Measurements from ENCODE around the gene STK32B. TPM values are rescaled to one million over a fixed set of nuclear protein-coding genes. Genes with fewer than 3 reads are reported as not detected.

STK32B gene
- total and polyA plus RNA-seq, 2 of the 4 experiments (the other 2 are of a cell fraction): 5.5 to 6.3 TPM

DNA sequence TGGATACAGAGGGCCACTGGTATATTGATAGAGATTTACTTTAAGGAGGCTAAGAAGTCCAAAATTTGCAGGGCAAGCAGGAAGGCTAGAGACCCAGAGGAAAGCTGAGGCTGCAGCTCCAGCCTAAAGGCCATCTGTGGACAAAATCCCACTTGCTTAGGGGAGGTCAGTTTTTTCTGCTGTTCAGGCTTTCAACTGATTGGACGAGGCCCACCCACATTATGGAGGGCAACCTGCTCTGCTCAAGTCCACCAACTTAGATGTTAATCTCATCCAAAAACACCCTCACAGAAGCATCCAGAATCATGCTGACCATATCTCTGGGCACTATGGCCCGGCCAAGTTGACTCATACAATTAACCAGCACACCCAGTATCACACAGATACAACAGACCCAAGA is 480.8 kb downstream of the STK32B start:
- no peak for TF ChIP-seq SMC3 (IDR thresholded peaks at IDR 0.05; ENCODE audit: low read depth, low read length)
- no peak for TF ChIP-seq BHLHE40 (IDR thresholded peaks at IDR 0.05; ENCODE audit: low read depth, low read length)
- no peak for TF ChIP-seq NFE2L2 (IDR thresholded peaks at IDR 0.05; ENCODE audit: low read depth, low read length)
- no peak for TF ChIP-seq MAFK (IDR thresholded peaks at IDR 0.05; ENCODE audit: low read depth, low read length)
- TF ChIP-seq POLR2A (IDR thresholded peaks at IDR 0.05; ENCODE audit: low read depth, low read length): no peak
- TF ChIP-seq RCOR1 (IDR thresholded peaks at IDR 0.05; ENCODE audit: insufficient replicate concordance, low read length): no peak
- TF ChIP-seq MAZ (IDR thresholded peaks at IDR 0.05; ENCODE audit: borderline replicate concordance, low read depth, low read length): no peak
- TF ChIP-seq, protein P1, sequence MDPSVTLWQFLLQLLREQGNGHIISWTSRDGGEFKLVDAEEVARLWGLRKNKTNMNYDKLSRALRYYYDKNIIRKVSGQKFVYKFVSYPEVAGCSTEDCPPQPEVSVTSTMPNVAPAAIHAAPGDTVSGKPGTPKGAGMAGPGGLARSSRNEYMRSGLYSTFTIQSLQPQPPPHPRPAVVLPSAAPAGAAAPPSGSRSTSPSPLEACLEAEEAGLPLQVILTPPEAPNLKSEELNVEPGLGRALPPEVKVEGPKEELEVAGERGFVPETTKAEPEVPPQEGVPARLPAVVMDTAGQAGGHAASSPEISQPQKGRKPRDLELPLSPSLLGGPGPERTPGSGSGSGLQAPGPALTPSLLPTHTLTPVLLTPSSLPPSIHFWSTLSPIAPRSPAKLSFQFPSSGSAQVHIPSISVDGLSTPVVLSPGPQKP (IDR thresholded peaks at IDR 0.05; ENCODE audit: borderline replicate concordance, low read depth, low read length): no peak
- TF ChIP-seq CHD1 (IDR thresholded peaks at IDR 0.05; ENCODE audit: low read depth, low read length): no peak
- TF ChIP-seq CEBPB (IDR thresholded peaks at IDR 0.05; ENCODE audit: low read depth, low read length): no peak
- TF ChIP-seq, protein P2, sequence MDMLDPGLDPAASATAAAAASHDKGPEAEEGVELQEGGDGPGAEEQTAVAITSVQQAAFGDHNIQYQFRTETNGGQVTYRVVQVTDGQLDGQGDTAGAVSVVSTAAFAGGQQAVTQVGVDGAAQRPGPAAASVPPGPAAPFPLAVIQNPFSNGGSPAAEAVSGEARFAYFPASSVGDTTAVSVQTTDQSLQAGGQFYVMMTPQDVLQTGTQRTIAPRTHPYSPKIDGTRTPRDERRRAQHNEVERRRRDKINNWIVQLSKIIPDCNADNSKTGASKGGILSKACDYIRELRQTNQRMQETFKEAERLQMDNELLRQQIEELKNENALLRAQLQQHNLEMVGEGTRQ (IDR thresholded peaks at IDR 0.05; ENCODE audit: low read depth, low read length): no peak
- TF ChIP-seq FOS (IDR thresholded peaks at IDR 0.05; ENCODE audit: low read depth, low read length): no peak
- no peak for TF ChIP-seq RFX5 (IDR thresholded peaks at IDR 0.05; ENCODE audit: low read depth, low read length)
- no peak for TF ChIP-seq RAD21 (IDR thresholded peaks at IDR 0.05; ENCODE audit: low read length)
- no peak for TF ChIP-seq MXI1 (IDR thresholded peaks at IDR 0.05; ENCODE audit: borderline replicate concordance, low read depth, low read length)
- TF ChIP-seq, protein P3, sequence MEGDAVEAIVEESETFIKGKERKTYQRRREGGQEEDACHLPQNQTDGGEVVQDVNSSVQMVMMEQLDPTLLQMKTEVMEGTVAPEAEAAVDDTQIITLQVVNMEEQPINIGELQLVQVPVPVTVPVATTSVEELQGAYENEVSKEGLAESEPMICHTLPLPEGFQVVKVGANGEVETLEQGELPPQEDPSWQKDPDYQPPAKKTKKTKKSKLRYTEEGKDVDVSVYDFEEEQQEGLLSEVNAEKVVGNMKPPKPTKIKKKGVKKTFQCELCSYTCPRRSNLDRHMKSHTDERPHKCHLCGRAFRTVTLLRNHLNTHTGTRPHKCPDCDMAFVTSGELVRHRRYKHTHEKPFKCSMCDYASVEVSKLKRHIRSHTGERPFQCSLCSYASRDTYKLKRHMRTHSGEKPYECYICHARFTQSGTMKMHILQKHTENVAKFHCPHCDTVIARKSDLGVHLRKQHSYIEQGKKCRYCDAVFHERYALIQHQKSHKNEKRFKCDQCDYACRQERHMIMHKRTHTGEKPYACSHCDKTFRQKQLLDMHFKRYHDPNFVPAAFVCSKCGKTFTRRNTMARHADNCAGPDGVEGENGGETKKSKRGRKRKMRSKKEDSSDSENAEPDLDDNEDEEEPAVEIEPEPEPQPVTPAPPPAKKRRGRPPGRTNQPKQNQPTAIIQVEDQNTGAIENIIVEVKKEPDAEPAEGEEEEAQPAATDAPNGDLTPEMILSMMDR (conservative IDR thresholded peaks at IDR 0.05; ENCODE audit: low read depth, low read length): no peak
- Histone ChIP-seq H3K4me3 (ENCODE audit: insufficient read depth, low read depth, low read length) (no peak overlapping the region), H2AFZ (replicated peaks; ENCODE audit: low read length, poor library complexity) (no peak overlapping the region), H3K36me3 (ENCODE audit: control insufficient read depth, insufficient read depth, low read length) (peaks cover 13% of the 10 kb centered on the region; the same call in 1 of the 2 replicates), H4K5ac (ENCODE audit: low read depth, low read length) (no peak overlapping the region), H3K27ac (ENCODE audit: insufficient read depth, low read length) (no peak overlapping the region), H3K9ac (ENCODE audit: low read depth, low read length) (no peak overlapping the region), H3K9me1 (ENCODE audit: insufficient read depth, low read length) (peaks cover 5% of the 10 kb centered on the region; the same call in 1 of the 2 replicates), H3K9me3 (ENCODE audit: control insufficient read depth, insufficient read depth, low read length) (no peaks in the 10 kb centered on the region), H2BK20ac (ENCODE audit: low read depth, low read length) (no peak overlapping the region), H2AK9ac (replicated peaks; ENCODE audit: low read depth, low read length, poor library complexity) (no peak overlapping the region), H3K4me1 (ENCODE audit: control insufficient read depth, insufficient read depth, low read length) (peaks cover 1% of the 10 kb centered on the region; the same call in 1 of the 2 replicates), H3K14ac (replicated peaks; ENCODE audit: low read depth, low read length) (no peak overlapping the region), H4K20me1 (ENCODE audit: insufficient read depth, low read length) (no peaks in the 10 kb centered on the region), H3K56ac (ENCODE audit: extremely low read depth, insufficient read depth, low read length) (no peak overlapping the region), H2BK15ac (ENCODE audit: low read depth, low read length) (no peak overlapping the region), H3K79me1 (ENCODE audit: low read depth in 1 of 2, low read length in 2 of 2) (no peaks in the 10 kb centered on the region), H4K8ac (ENCODE audit: low read depth in 2 of 2, low read length in 2 of 2) (no peak overlapping the region), H2BK120ac (ENCODE audit: low read depth, low read length) (no peak overlapping the region), H3K4ac (ENCODE audit: low read depth, low read length) (no peak overlapping the region), H3K18ac (ENCODE audit: low read depth, low read length) (no peak overlapping the region), H3K4me2 (ENCODE audit: low read depth, low read length) (no peak overlapping the region), H2AK5ac (ENCODE audit: low read depth, low read length) (no peak overlapping the region), H2BK5ac (ENCODE audit: low read depth, low read length, poor library complexity, severe bottlenecking) (no peak overlapping the region), H3K23ac (ENCODE audit: low read depth, low read length) (no peak overlapping the region), H3K27me3 (ENCODE audit: control insufficient read depth, insufficient read depth, low read length) (no peaks in the 10 kb centered on the region), H4K91ac (ENCODE audit: insufficient read depth, low read depth, low read length) (no peak overlapping the region)
- DNase-seq (no peak), ATAC-seq (ENCODE audit: low read depth) (no peak)
- dilution Hi-C loops (cut with HindIII; ENCODE audit: low sequenced_read_pairs, unreplicated experiment) (no loop called here), intact Hi-C loops (cut with micrococcal nuclease) (no loop called here), in situ Hi-C loops (cut with MboI; ENCODE audit: low sequenced_read_pairs) (no loop called here)
- POLR2A ChIA-PET (ENCODE audit: unreplicated experiment): no interaction called here
- CTCF ChIA-PET: no interaction called here
- no TSS peak for BruUV-seq (replicated peaks)
- WGBS, 2 experiments (ENCODE audit: extremely low coverage in 2 of 2, insufficient read length in 1 of 2): 80% methylated on average over 1 of the region's 2 CpGs; no CpG with 5 or more reads in 1 of the 2 experiments
